Dedifferentiated amniotic fluid mesenchymal stem cell (primary cell): Measurements from ENCODE around the gene PRH2.

ENCODE experiments used
- DNase-seq: peaks from one replicate; pipeline ENCODE4 v3.0.0-alpha.2; 2016; ENCODE audit errors: extremely low spot score

The PRH2 gene

GRCh38 chr12:10960211-10960610 lies 31.2 kb downstream of the PRH2 start:
- no peak for DNase-seq

- no peak for DNase-seq
Measured at GRCh38 chr12:10965476-10965875, 36.4 kb downstream of the PRH2 start.

GRCh38 chr12:10966314-10966713 lies 37.3 kb downstream of the PRH2 start:
- DNase-seq = no peak

- peak; percentile 77 for DNase-seq
Measured at GRCh38 chr12:10967409-10967808, 38.4 kb downstream of the PRH2 start.

- DNase-seq = no peak
Measured at GRCh38 chr12:10968765-10969456, 39.9 kb downstream of the PRH2 start.

- no peak for DNase-seq
Measured at GRCh38 chr12:10974965-10975364, 45.9 kb downstream of the PRH2 start.

- DNase-seq = no peak
Measured at GRCh38 chr12:10982244-10982643, 53.2 kb downstream of the PRH2 start.
